ENCODE measurements around the gene GATM.
"Not testable (repeated sequence)": the region's sequence is repeated elsewhere in the genome, so short reads cannot be mapped to it uniquely, and the experiment has no call there.

GATM gene

DNA sequence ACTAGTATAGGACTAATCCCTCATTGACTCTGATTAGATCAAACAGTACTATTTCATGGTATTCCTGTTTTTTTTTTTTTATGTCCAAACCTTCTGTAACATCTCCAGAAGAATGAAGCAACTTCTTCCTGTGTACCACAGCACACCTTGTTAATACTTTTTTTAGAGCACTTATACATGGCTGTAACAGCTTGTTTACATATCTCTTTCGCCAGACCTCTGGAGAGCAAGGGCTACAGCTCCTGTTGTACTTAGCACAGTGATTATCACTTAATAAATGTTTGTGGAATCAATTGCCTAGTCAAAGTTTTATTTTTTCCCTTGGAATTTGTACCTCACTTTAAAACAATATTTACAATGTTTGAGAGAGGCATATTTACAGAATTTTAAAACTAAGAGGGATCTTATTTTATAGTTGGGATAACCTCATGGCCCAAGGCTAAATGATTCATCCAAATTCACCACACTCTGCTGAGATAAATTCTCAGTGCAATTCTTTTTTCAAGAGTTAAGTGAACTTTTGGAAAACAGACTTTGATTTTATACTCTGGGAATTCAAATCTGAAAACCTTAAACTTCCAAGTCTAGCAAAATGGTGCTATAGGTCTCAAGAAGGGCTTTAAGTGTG is 9.2 kb upstream of the GATM start:
- DNase-seq: no peak

DNA sequence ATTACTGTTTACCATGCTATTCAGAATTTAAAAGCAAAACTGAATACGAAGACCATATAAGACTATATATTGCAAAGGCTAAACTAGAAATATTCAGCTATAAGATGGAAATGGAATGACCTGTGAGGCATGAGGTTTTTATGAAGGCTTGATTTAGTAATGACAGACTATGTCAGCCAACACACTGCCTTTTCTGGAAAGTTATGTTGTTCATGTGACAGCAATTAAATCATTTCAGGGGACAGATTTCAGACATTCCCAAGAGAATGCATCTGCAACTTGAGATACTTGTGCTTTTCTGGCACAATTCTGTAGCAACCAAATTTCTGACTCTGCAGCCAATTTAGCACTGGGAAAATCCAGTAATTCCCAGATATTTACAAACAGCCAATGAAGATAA is 8.6 kb upstream of the GATM start:
- no peak for DNase-seq

DNA sequence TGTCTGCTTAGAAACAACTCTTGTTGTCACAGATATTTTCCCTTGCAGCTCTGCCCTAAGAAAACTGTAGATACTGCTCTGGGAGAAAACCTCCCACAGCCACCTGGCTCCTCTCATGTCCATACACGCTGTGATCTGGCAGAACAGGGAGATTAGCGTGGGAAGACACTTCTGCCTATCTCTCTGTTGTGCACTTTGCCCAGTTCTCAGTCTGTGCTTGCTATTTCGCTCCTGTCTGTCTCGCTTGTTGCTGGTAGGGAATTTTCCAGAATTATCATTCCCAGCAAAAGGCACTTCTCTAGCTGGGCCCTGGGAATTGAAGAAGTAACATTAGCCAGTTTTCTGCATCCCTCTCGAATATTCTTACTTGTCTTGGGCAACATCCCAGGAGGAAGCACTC is 8.1 kb upstream of the GATM start:
- DNase-seq: no peak

DNA sequence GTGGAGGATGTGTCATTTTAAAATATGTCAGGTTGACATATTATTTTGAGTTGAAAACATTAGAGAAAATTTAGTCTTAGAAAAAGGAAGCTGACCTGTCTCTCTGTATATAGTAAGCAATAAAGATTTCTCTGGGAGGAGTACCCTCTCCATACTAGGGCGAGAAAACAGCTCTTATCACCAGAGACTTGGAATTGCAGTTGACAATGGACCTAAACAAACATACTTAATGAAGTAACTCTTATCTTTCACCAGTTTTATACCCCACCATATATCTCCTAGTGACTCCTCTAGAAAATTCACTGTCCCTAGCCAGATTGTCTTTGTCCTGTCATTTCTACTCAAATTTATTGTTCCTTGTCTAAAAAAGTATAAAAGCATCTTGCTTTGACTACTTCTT is 7.2 kb upstream of the GATM start:
- no peak for DNase-seq

DNA sequence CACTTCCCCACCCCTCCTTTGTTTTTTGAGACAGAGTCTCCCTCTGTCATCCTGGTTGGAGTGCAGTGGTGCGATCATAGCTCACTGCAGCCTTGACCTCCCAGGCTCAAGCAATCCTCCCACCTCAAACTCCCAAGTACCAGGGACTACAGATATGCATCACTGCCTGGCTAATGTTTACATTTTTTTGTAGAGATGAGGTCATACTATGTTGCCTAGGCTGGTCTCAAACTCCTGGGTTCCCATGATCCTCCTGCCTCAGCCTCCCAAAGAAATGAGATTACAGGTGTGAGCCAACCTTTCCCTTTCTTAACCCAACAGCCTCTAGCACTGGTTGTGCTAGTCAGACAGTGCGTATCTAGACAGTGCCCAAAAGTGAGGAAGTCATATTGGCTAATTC is 6.4 kb upstream of the GATM start:
- DNase-seq: no peak

DNA sequence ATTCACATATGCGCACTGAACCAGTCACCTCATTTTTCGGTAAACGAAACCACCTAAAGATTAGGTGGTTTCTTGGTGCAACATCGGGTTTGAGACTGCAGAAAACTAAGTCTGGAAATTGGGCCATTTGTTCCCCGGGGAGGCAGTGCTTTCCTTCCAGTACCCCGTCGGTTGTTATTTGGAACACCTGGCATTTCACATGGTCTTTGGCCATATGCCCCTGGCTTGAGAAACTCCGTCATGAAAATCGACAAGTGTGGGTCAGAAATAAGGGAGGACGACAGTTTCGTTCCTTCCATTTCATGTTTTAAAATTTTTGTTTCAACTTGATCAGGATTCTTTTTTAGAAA is 544 bp upstream of the GATM start:
- DNase-seq: no peak

DNA sequence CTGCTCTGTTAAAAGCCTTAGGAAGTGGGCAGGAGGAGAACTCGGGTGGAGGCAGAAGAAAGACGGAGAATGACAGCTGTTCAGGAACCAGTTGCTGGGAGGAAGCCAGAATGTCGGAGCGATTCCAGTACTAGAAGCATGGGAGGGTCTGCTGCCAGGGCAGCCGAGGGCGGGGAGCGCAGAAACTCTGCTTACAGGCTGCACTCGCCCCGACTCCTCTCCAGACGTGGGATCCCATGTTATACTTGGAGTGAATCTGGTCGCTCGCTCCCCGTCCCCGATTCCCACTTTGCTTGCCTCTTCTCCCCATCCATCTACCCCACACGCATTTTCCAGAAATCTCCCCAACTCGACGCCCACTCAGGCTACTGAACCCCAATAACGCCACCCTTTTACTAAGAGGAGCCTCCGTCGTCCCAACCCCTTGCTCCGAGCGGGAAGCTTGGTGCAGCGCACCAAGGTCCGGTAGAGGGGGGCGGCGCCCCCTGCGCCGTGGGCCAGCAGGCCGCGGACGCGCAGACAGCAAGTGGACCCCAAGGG is 665 bp downstream of the GATM start:
- DNase-seq: peak; percentile 78

DNA sequence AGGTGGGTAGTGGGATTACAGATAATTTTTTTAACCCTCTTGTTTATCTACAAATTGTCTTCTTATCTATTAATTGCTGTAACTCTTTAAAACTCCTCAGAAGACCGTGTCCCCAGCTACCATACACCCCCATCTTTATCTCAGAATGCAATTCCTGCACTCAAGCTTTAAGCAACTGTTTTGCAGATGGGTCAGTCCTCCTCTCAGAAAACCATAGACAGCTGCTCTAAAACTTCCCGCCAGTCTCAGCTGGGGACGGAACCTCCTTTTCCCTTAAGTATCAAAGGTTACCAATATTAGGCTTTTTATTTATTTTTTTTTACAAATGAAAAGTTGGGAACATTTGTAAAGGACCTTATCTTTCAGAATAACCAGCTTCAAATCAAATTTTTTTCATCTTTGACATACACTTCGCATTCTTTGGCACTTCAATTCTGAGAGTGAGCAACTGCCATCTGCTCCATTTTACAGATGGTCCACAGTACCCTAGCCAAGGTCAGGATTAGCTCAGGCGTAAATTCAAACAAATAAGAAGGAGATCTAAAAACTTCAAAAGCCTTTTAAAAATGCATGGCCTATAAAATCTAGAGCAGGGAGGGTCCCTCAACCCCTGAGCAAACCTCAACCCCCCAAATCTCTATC is 1.3 kb downstream of the GATM start:
- no peak for DNase-seq

DNA sequence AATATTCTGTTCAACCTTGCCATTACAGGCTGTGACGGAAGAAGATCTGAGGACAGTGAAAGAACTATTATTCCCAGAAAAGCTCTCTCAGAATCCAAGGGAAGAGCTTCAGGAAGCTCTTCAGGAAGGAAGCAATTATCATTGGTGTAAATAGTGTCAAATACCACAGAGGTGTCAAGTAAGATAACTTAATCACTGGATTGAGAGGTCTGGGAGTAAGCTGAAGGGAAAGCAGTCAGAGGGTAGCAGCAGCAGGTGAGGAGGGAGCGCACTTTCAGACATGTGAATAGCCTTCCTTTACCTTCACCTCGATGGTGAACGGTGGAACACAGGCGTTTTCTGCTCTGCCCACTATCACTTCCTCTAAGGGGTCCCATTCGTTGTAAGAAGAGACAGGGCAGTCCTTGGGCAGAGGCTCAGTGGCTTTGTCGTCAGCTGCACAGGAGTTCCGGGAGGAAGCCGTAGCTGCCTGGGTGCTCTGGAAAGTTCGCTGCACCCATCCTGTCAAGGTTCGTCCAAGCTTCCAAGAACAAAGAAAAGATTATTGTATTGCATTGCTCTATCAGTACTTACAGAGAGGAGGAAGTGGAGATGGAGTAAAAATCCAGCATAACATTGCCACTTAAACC is 1.9 kb downstream of the GATM start:
- no peak for DNase-seq

DNA sequence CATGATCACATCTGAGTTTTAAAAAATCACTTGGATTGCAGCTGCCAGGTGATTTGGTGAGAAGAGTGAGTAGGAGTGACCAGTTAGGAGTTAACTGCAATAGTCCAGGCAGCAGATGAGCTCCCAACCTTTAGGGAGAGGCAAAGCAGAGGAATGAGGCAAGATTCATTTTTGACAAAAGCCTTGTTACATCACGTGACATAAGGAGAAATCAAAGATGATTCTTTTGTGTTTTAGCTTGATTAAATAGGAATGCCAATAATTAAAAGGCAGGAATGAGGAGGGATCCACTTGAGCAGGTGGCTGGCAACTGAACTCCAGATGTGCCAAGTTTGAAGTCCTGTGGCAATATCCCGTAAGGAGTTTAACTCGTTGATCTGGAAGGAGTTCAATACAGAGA is 2.5 kb downstream of the GATM start:
- DNase-seq: no peak

DNA sequence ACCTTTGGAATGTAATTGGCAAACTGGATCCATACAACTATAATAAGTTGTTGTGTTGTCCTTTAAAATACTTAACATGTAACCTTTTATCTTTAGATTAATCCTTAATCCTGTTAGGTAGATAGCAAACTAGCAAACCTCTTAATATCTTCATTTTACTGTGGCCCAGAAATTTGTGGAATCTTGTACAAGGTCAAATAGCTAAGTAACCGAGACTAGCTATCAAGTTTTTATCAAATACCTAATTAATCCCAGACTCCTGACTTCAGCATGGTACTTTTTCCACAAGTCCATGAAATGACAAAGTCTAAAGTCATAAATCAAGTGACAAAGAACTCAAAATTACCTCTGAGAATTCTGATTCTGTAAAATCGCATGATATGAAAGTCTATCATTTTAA is 4.4 kb downstream of the GATM start:
- no peak for DNase-seq

DNA sequence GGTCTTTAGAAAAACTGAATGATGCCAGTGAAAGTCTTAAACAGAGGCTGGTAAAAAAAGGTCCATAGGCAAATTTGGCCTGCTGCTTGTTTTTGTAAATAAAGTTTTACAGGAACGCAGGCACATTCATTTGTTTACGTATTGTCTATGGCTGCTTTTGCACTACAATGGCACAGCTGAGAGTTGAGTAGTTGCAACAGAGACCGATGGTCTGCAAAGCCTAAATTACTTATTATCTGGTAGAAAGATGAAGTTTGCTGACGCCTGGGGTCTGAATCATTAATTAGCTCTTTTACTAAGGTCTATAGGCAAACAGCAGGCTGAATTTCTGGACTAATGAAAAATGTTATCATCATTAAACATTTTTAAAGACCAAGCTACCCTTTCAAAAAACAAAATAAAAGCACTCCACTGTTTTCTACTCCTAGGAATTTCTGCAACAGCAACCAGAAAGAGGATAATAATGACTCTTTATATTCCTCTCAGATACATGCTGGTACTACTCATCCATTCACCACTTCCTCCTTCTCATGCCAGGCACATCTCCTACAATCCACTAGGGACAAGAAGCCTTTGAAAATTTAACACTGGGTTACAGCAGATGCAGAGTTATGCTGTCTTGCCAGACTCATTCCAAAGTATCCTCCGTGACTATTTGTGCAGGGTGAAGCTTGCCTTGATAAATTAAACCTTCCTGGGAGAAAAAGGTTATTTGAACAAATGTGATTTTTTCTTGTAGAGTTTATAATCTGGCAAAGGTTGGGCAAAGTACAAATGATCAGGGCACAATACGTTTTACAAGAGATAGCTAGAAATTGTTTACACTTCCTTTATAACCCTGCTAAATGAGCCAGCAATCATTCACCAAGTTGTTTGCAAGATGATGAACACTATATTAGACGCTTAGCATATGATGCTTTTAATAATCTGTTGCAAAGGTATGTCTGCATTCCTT is 6.0 kb downstream of the GATM start:
- no peak for DNase-seq

DNA sequence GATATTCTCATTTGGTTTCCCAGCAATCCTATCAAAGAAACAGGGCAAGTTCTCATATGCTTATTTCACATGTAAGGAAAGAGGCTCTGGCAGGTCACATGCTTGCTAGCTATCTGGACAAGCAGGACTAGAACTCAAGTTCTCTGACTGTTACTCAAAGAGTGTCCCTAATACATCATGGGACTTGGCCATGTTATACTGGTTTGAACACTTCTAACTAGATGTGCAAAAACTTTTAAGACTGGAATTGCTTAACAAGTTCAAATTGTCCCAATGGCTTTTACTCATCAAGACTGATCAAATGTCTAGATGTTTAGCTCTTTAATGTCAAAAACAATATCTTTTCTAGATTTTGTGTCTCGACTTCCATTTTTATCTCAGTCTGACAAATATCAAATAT is 6.8 kb downstream of the GATM start:
- no peak for DNase-seq

DNA sequence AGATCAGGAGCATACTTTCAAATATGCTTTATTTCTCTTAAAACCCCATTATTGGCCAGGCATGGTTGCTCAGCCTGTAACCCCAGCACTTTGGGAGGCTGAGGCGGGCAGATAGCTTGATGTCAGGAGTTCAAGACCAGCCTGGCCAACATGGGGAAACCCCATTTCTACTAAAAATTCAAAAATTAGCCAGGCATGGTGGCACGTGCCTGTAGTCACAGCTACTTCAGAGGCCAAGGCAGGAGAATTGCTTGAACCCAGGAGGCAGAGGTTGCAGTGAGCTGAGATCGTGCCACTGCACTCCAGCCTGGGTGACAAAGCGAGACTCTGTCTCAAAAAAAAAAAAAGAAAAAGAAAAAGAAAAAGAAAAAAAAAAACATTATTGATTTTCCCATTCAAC is 8.3 kb downstream of the GATM start:
- not testable (repeated sequence) for DNase-seq

DNA sequence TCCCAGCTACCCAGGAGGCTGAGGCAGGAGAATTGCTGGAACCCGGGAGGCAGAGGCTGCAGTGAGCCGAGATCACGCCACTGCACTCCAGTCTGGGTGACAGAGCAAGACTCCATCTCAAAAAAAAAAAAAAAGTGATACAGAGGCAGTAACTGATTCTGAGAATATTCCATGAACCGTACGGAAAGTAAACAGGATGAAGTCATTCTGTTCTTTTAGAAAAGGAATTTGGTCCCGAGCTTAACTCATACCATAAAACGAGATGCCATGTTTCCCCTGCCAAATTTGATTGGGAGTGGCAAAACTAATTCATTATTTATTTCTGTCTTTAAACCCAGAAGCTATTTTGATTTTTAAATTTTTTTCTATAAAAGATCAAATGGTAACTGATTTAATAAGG is 11.1 kb downstream of the GATM start:
- not testable (repeated sequence) for DNase-seq

DNA sequence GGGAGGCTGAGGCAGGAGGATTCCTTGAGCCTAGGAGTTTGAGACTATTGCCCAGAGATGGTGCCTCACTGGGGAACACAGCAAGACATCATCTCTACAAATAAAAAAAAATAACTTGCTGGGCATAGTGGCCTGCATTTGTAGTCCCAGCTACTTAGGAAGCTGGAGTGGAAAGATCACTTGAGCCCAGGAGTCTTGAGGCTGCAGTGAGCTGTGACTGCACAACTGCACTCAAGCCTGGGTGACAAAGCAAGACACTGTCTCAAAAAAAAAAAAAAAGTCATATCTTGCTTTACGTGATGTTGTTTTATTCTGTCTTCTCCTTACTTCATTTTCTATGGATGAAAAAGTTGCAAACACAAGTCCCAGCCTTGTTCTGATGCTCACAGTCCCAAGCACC is 14.1 kb downstream of the GATM start:
- DNase-seq: no peak

DNA sequence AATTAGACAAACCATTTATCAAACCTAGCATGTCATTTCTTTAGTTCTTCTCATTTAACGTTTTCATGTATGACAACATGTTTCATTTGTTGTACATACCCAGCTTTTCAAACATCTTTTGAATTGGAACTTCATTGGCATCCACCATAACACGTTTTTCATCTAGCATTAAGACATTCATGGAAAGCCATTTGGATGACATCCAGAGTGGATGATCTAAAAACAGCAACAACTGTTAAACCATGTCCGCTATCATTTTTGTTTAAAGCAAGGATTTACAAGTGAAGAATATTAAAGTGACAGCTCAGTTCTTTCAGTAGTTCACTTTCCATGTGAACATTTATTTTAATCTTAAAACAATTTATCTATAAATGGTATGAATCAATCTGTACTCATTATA is 14.5 kb downstream of the GATM start:
- DNase-seq: no peak

DNA sequence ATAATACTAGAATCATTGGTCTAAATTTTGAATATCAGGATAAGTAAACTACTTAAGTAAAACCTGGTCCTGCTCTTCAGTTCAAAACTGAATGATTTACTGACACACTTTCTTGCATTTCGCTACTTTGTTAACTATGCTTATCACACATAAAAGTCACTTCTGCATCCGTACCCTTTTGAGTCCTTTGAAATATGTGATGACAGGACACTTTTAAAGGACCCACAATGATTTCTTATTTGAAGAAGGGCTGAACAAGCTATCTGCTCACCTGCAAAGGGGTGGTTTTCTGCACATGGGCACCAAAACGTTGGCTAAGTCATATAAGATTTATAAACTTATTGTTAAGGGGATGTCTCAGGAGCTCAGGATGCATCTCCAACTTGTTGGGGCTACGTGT is 15.0 kb downstream of the GATM start:
- DNase-seq: no peak

DNA sequence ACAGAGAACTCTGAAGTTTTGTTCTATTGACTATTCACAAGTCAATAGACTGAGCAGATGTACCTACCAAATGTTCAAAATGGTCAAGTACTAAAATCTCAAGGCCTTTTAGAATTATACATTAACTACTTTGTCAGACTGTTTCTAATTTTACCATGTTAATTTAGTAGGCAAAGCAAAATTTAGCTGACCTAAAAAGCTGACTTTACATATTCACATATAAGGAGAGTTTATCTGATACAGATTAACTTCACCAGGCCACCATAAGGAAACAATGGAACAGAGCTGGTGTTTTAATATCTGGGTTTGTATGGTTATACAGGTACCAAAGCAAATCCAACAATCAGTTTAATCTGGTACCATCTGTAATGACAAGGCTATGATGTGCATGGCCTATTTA is 15.9 kb downstream of the GATM start:
- no peak for DNase-seq

DNA sequence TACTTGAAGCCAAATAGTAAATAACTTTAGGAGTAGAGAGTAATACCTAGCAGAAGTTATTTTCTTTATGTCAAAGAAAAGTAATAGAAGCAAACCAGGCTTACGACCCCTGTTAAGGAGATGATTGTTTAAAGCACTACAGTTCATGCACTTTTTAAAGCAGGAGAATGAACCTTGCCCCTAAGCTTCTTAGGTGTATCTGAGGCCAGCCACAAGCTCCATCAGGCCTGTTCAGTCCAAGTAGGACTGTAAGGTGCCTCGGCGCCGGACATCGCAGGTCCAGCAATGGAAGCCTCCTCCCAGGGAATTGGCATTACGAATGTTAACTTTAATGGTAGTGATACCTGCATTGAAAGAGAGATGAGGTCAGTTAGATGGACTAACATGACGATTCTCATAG is 16.5 kb downstream of the GATM start:
- no peak for DNase-seq

DNA sequence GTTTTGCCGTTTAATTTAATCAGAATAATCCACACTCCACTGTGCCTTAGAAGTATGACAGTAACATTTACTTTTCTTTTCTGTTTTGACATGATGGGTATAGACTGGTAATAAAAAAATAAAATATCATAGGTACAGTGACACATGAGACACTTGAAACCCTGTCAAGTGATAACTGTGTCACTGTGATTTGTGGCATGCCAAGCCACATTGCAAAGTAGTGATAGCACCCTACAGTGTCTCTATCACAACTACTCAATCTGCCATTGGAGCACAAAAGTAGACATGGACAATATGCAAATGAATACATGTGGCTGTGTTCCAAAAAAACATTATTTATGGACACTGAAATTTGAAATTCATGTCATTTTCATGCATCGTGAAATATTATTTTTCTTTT is 22.5 kb downstream of the GATM start:
- no peak for DNase-seq

DNA sequence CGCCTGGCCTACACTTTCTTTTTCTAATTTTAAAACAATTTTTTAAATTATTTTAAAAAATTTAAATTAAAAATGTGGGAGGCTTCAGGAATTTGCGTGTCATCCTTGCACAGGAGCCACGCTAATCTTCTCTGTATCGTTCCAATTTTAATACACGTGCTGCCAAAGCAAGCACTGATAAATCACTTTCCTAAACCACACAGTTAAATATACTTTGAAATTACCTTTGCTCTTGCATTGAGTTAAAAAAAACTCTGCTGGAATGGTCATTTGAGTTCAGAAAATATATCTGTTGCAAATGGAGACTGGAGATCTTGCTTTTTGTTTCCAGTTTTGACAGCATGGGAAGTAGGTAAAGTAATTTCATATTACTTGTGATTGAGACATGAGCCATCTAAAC is 23.6 kb downstream of the GATM start:
- no peak for DNase-seq

DNA sequence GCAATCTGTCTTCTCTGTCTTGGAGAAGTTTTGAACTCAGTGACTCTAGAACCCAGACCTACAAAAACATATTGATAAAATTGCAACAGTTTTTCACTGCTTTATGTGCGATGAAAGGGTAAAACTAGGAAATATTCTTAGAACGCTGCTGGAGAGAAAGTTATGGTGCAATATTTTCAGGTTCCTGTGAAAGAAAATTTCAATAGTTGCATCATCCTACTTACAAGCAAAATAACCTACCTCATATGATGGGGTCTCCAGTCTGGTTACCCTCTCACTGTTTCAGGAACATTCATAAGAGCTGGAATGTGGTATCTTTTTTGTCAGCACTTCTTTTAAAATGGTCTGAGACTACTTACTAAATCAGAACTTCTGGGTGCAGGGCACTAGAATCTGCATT is 27.1 kb downstream of the GATM start:
- DNase-seq: no peak

DNA sequence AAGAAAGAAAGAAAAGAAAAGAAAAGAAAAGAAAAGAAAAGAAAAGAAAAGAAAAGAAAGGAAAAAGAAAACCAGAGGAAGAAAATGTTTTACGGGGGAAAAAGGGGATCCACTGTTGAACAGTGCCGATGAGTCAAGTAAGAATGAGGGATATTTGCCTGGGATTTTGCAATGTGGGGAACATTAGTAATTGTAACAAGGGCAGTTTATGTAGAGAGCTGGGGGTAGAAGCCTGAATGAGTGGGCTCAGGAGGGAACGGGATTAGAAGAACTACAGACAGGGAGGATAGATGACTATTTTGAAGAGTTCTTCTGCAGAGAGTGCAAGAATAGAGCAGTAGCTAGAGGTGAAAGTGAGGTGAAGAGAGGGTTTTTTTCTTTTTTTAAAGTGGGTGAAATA is 28.7 kb downstream of the GATM start:
- DNase-seq: no peak
